A549 (cell line): ENCODE results near the gene CEP112. TPM values are rescaled to one million over a fixed set of nuclear protein-coding genes. Genes with fewer than 3 reads are reported as not detected.

Source experiments
- ATAC-seq, 2 experiments: fragments of 200-7000 bp in 1 of 2; fragments of >200 bp in 1 of 2; cut with Nextera tagmentation in 1 of 2; cut with Tn5 transposase in 1 of 2; 3 replicates each; pipeline versions ENCODE4 v1.8.0 to v1.9.1; 2018 to 2020; ENCODE audit warnings: mild to moderate bottlenecking in 1 of 2, moderate library complexity in 1 of 2
- CTCF ChIA-PET: fragments of 300-600 bp; sonication (Branson Sonifier 250); formaldehyde crosslinking; extraction: SDS; loops from one replicate; lab custom pipeline; 2021; ENCODE audit warnings: antibody characterized with exemption, inconsistent platforms; lab: Yijun Ruan, JAX
- POLR2A ChIA-PET: fragments of 350-600 bp; formaldehyde crosslinking; extraction: SDS; loops from one replicate; lab custom pipeline; 2021; ENCODE audit warnings: antibody characterized with exemption, inconsistent platforms; lab: Yijun Ruan, JAX
- DNase-seq, 2 experiments: peaks; one replicate each; pipeline versions ENCODE4 v3.0.0 to v3.0.0-alpha.2; 2011 to 2016; ENCODE audit warnings: low read depth in 1 of 2, low spot score in 1 of 2
- FAIRE-seq: peaks from 2 replicates; lab custom pipeline; 2011; peaks lifted over from hg19 to GRCh38; lab: Jason Lieb, UNC
- H3K27ac ChIP-seq, 2 experiments: fragments of >200 bp; sonication (Bioruptor Twin); formaldehyde crosslinking; 3 replicates each; pipeline ENCODE4 v1.5.1; 2016 to 2017
- H3K4me1 ChIP-seq: fragments of >200 bp; sonication (Bioruptor Twin); formaldehyde crosslinking; 3 replicates; pipeline ENCODE4 v1.6.1; 2016
- H3K4me2 ChIP-seq: fragments of >200 bp; sonication (Bioruptor Twin); formaldehyde crosslinking; 3 replicates; pipeline ENCODE4 v1.6.1; 2016
- H3K4me3 ChIP-seq: fragments of >200 bp; sonication (Bioruptor Twin); formaldehyde crosslinking; 3 replicates; pipeline ENCODE4 v1.5.1; 2016
- H3K9me3 ChIP-seq: fragments of >200 bp; sonication (Bioruptor Twin); formaldehyde crosslinking; 3 replicates; pipeline ENCODE4 v1.6.1; 2016
- CBX2 ChIP-seq: fragments of 200-600 bp; sonication (generic); IDR thresholded peaks from 2 replicates; pipeline ENCODE4 v1.6.1; 2016; ENCODE audit warnings: low read depth, mild to moderate bottlenecking, borderline replicate concordance
- CBX8 ChIP-seq: fragments of 200-600 bp; sonication (generic); IDR thresholded peaks from 2 replicates; pipeline ENCODE4 v1.6.1; 2016
- CHD2 ChIP-seq: fragments of 150-350 bp; IDR thresholded peaks from 2 replicates; pipeline ENCODE4 v1.6.1; 2014; ENCODE audit warnings: low read length; ENCODE audit not compliant: partially characterized antibody
- EHF ChIP-seq: fragments of 250-450 bp; sonication (Bioruptor Pico); IDR thresholded peaks from 2 replicates; pipeline ENCODE4 v1.5.0; 2020; ENCODE audit warnings: mild to moderate bottlenecking
- ESRRA ChIP-seq: fragments of 150-350 bp; IDR thresholded peaks from 2 replicates; pipeline ENCODE4 v1.6.1; 2014; ENCODE audit warnings: mild to moderate bottlenecking, low read length, borderline replicate concordance
- HOXB13 ChIP-seq: fragments of 250-450 bp; sonication (Bioruptor Pico); IDR thresholded peaks from 2 replicates; pipeline ENCODE4 v1.5.0; 2020; ENCODE audit warnings: low read depth, mild to moderate bottlenecking, moderate library complexity
- JUN ChIP-seq, 2 experiments: fragments of >200 bp; sonication (Bioruptor Twin); formaldehyde crosslinking; IDR thresholded peaks; 2 replicates in 1 of 2; 3 replicates in 1 of 2; pipeline ENCODE4 v1.6.1; 2016 to 2017
- JUNB ChIP-seq: fragments of >200 bp; sonication (Bioruptor Twin); formaldehyde crosslinking; IDR thresholded peaks from 2 replicates; pipeline ENCODE4 v1.6.1; 2016
- KDM5A ChIP-seq: fragments of 200-600 bp; sonication (generic); IDR thresholded peaks from 2 replicates; pipeline ENCODE4 v1.6.1; 2016; ENCODE audit warnings: antibody characterized with exemption, mild to moderate bottlenecking
- MAFK ChIP-seq: fragments of 450-650 bp; IDR thresholded peaks from 2 replicates; pipeline ENCODE4 v1.6.1; 2014; ENCODE audit not compliant: partially characterized antibody
- MYC ChIP-seq: IDR thresholded peaks from 2 replicates; pipeline ENCODE4 v1.6.1; 2012; ENCODE audit warnings: mild to moderate bottlenecking, inconsistent platforms, low read length, improper control_type of control experiment, borderline replicate concordance
- NFE2L2 ChIP-seq: fragments of 150-350 bp; conservative IDR thresholded peaks from 2 replicates; pipeline ENCODE4 v1.6.1; 2014; ENCODE audit warnings: low read length
- NPAS2 ChIP-seq: fragments of 250-450 bp; sonication (Bioruptor Pico); IDR thresholded peaks from 2 replicates; pipeline ENCODE4 v1.8.0; 2022; ENCODE audit warnings: mild to moderate bottlenecking, moderate library complexity, borderline replicate concordance
- PHF8 ChIP-seq: fragments of 200-600 bp; sonication (generic); IDR thresholded peaks from 2 replicates; pipeline ENCODE4 v1.6.1; 2016; ENCODE audit warnings: low read depth, mild to moderate bottlenecking, antibody characterized with exemption, moderate library complexity, borderline replicate concordance
- RAD21 ChIP-seq, 2 experiments: fragments of >200 bp in 1 of 2; sonication (Bioruptor Twin) in 1 of 2; formaldehyde crosslinking in 1 of 2; IDR thresholded peaks in 1 of 2; conservative IDR thresholded peaks in 1 of 2; 2 replicates in 1 of 2; 3 replicates in 1 of 2; pipeline ENCODE4 v1.6.1; 2012 to 2018; ENCODE audit warnings: inconsistent platforms in 1 of 2
- RCOR1 ChIP-seq: fragments of 150-350 bp; IDR thresholded peaks from 2 replicates; pipeline ENCODE4 v1.6.1; 2014; ENCODE audit warnings: antibody characterized with exemption, low read length, low read depth
- RNF2 ChIP-seq: fragments of 200-600 bp; sonication (generic); IDR thresholded peaks from 2 replicates; pipeline ENCODE4 v1.6.1; 2016; ENCODE audit warnings: low read depth, mild to moderate bottlenecking, antibody characterized with exemption, moderate library complexity, borderline replicate concordance
- TFCP2L1 ChIP-seq: fragments of 250-450 bp; sonication (Bioruptor Pico); IDR thresholded peaks from 2 replicates; pipeline ENCODE4 v1.5.0; 2021; ENCODE audit warnings: mild to moderate bottlenecking
- TP53 ChIP-seq: fragments of 250-450 bp; sonication (Bioruptor Pico); IDR thresholded peaks from 2 replicates; pipeline ENCODE4 v1.5.0; 2021; ENCODE audit warnings: mild to moderate bottlenecking, moderate library complexity
- ZC3H11A ChIP-seq: fragments of 450-650 bp; IDR thresholded peaks from 2 replicates; pipeline ENCODE4 v1.6.1; 2014; ENCODE audit warnings: antibody characterized with exemption, mild to moderate bottlenecking
- WGBS: methylation state at CpG from one replicate; pipeline ENCODE4 v1.1.6; 2017; ENCODE audit errors: missing lambda C conversion rate; 5-methylcytosine and 5-hydroxymethylcytosine counted together
- polyA plus RNA-seq, 4 experiments: library from polyadenylated mRNA; depleted of rRNA in 3 of 4; stranded (reverse); fragments of >200 nt; fragmentation: RNase III in 1 of 4; extraction: RNeasy Plus Mini Kit Qiagen cat#74134 plus additional on column Dnase treatment in 1 of 4; gene quantifications; 2 replicates in 3 of 4; 3 replicates in 1 of 4; pipeline ENCODE4 v1.2.3, GENCODE V29; 2011 to 2017
- TF ChIP-seq, protein P1 (sequence below): fragments of >200 bp; sonication (Bioruptor Twin); formaldehyde crosslinking; IDR thresholded peaks from 3 replicates; pipeline ENCODE4 v1.5.1; 2016
- TF ChIP-seq, protein P2 (sequence below): fragments of 150-350 bp; IDR thresholded peaks from 2 replicates; pipeline ENCODE4 v1.6.1; 2014; ENCODE audit warnings: low read depth, mild to moderate bottlenecking, low read length
- TF ChIP-seq, protein P3 (sequence below): fragments of 250-450 bp; sonication (Bioruptor Pico); IDR thresholded peaks from 2 replicates; pipeline ENCODE4 v1.5.0; 2020; ENCODE audit warnings: low read depth, mild to moderate bottlenecking, moderate library complexity

Gene CEP112
- polyA plus RNA-seq, 2 of the 4 experiments (the other 2 are of a cell fraction): 9.6 to 15.2 TPM

DNA sequence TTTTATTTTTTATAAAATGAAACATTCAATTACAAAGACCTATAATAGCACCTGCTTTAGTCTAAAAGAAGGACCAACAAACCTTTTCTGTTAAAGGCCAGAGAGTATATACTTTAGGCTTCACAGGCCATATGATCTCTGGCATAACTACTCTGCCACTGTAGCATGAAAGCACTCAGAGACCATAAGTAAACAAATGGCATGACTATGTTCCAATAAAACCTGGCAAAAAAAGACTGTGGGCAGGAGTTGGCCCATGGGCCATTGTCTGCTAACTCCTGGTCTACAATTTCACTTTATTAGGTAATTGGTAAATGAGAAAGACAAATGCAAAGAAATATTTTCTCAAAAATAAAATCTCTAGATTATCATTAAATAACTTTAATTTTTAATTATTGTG is 14.9 kb downstream of the CEP112 start (continued):
- TF ChIP-seq, protein P1, sequence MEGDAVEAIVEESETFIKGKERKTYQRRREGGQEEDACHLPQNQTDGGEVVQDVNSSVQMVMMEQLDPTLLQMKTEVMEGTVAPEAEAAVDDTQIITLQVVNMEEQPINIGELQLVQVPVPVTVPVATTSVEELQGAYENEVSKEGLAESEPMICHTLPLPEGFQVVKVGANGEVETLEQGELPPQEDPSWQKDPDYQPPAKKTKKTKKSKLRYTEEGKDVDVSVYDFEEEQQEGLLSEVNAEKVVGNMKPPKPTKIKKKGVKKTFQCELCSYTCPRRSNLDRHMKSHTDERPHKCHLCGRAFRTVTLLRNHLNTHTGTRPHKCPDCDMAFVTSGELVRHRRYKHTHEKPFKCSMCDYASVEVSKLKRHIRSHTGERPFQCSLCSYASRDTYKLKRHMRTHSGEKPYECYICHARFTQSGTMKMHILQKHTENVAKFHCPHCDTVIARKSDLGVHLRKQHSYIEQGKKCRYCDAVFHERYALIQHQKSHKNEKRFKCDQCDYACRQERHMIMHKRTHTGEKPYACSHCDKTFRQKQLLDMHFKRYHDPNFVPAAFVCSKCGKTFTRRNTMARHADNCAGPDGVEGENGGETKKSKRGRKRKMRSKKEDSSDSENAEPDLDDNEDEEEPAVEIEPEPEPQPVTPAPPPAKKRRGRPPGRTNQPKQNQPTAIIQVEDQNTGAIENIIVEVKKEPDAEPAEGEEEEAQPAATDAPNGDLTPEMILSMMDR: no peak

DNA sequence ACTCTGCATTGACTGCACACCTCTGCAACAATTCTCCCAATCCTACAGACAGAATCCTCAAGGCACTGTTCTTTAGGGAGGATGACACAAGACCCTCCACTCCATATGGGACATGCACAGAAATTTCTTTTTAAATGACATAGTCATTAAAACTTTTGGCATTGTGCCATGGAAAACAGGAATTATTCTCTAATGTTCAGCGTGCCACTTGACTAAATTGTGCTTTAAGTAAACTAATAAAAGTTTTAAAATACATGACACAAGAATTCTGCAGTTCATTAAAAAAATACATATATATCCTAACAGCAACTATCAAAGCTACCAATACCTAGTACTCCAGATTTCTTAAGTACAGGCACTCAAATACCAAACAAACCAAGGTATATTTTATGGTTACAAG is 16.0 kb downstream of the CEP112 start:
- FAIRE-seq (no peak), ATAC-seq (no peak)
- H3K27ac ChIP-seq: no peak overlapping the region
- no peak overlapping the region for H3K4me3 ChIP-seq
- no peaks in the 10 kb centered on the region for H3K4me1 ChIP-seq
- CTCF ChIA-PET: interaction anchor here (0.9 to 1.4 kb wide), 4 partner anchors 10 to 944 kb away, joined by 3 to 5 read pairs (median 3); no protein-coding TSS in a partner anchor
- no peak overlapping the region for H3K4me2 ChIP-seq
- TF ChIP-seq TFCP2L1 (CRISPR knock-in tag) (no peak), MAFK (no peak), NFE2L2 (no peak)
- TF ChIP-seq, all 56 proteins: peak for 0
- POLR2A ChIA-PET: no interaction called here
- peaks cover 3% of the 10 kb centered on the region; the same call in 1 of the 3 replicates for H3K9me3 ChIP-seq
- WGBS: 57% methylated on average over 1 of the region's 1 CpG
- DNase-seq: no peak

DNA sequence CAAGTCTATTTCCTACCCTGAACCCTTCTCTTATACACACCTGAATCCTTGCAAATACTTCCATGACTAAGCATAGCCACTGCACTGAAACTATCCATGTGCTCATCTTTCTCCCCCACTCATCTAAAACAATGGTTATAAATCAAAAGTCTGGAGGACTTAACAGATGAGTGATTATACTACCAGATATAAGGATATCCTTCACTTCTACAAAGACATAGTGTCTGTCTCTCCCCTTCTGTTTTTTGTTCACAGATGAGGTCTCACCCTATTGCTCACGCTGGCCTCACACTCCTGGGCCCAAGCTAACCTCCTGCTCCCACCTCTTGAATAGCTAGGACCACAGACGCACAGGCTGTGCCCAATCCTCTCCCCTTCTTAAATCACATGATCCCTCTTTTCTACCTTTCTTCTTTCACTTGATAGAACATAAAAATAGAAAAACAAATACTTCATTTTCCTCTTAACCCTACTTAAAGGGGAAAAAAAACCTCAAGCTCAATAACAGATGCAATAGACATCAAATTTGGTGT is 19.2 kb downstream of the CEP112 start:
- CTCF ChIA-PET: interaction anchor here (1.1 to 1.3 kb wide), 4 partner anchors 8 to 941 kb away, joined by 3 to 4 read pairs (median 3); no protein-coding TSS in a partner anchor
- WGBS: 46% methylated on average over 2 of the region's 2 CpGs
- FAIRE-seq: no peak

DNA sequence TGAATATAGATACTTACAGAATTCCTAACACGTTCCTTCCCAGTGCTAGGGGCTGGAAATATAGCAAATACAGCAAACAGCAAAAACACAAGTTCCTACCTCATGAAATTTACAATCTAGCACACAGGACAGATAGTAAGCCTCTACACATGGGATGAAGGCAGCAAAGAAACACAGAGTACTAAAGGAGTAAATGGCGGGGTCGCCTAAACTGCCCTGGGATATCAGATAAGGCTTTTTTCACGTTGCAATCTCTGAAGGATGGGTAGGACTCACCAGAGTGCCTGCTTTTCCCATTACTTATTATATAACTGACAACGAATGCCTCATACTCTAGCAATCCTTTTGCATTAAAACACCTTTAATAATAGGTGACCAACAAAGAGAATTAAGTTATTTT is 19.8 kb downstream of the CEP112 start:
- ChIA-PET POLR2A (no interaction called here), CTCF (interaction anchor here (1.3 to 3.4 kb wide), 2 partner anchors 8 to 878 kb away, joined by 3 to 24 read pairs; no protein-coding TSS in a partner anchor)
- no peak overlapping the region for H3K4me3 ChIP-seq
- H3K9me3 ChIP-seq: no peaks in the 10 kb centered on the region
- no peaks in the 10 kb centered on the region for H3K4me1 ChIP-seq
- 84% methylated on average over 5 of the region's 5 CpGs for WGBS
- FAIRE-seq: no peak
- no peak for DNase-seq
- no peak overlapping the region for H3K27ac ChIP-seq
- no peak for ATAC-seq
- H3K4me2 ChIP-seq: no peak overlapping the region
- no peak for TF ChIP-seq RAD21 (conservative IDR thresholded peaks at IDR 0.05 in 1 of 2, IDR thresholded peaks at IDR 0.05 in 1 of 2)
- no peak for TF ChIP-seq ZC3H11A
- no peak for TF ChIP-seq NPAS2 (CRISPR knock-in tag)
- no peak for TF ChIP-seq TP53 (CRISPR knock-in tag)
- TF ChIP-seq MYC: no peak
- TF ChIP-seq, protein P1: no peak
- no peak for TF ChIP-seq RCOR1
- TF ChIP-seq, protein P2, sequence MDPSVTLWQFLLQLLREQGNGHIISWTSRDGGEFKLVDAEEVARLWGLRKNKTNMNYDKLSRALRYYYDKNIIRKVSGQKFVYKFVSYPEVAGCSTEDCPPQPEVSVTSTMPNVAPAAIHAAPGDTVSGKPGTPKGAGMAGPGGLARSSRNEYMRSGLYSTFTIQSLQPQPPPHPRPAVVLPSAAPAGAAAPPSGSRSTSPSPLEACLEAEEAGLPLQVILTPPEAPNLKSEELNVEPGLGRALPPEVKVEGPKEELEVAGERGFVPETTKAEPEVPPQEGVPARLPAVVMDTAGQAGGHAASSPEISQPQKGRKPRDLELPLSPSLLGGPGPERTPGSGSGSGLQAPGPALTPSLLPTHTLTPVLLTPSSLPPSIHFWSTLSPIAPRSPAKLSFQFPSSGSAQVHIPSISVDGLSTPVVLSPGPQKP: no peak
- TF ChIP-seq JUN (IDR thresholded peaks at IDR 0.05): no peak
- TF ChIP-seq KDM5A: no peak
- no peak for TF ChIP-seq CBX2

More for the DNA sequence above, 19.2 kb downstream of the CEP112 start:
- no peak overlapping the region for H3K4me2 ChIP-seq
- no peak overlapping the region for H3K27ac ChIP-seq
- TF ChIP-seq CHD2 (no peak), NPAS2 (CRISPR knock-in tag) (no peak), RNF2 (no peak), TP53 (CRISPR knock-in tag) (no peak), JUN (IDR thresholded peaks at IDR 0.05) (no peak), TFCP2L1 (CRISPR knock-in tag) (no peak), PHF8 (no peak), EHF (CRISPR knock-in tag) (no peak), CBX2 (no peak), KDM5A (no peak), MAFK (no peak), JUNB (no peak), ESRRA (no peak), HOXB13 (CRISPR knock-in tag) (no peak), CBX8 (no peak)
- TF ChIP-seq, protein P3, sequence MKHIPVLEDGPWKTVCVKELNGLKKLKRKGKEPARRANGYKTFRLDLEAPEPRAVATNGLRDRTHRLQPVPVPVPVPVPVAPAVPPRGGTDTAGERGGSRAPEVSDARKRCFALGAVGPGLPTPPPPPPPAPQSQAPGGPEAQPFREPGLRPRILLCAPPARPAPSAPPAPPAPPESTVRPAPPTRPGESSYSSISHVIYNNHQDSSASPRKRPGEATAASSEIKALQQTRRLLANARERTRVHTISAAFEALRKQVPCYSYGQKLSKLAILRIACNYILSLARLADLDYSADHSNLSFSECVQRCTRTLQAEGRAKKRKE (CRISPR knock-in tag): no peak
- TF ChIP-seq, protein P1: no peak
- H3K4me1 ChIP-seq: no peaks in the 10 kb centered on the region
- ATAC-seq: no peak
- H3K9me3 ChIP-seq: no peaks in the 10 kb centered on the region
- H3K4me3 ChIP-seq: no peak overlapping the region
- POLR2A ChIA-PET: no interaction called here
- DNase-seq: no peak
